ENCODE results near the gene HLA-C. TPM values are rescaled to one million over a fixed set of nuclear protein-coding genes. Genes with fewer than 3 reads are reported as not detected.

HLA-C gene
- total RNA-seq, 1 experiment from 2014 or later, result 333 TPM

GRCh38 chr6:31293343-31293742 is 21.5 kb upstream of the HLA-C start:
- Histone ChIP-seq H3K36me3 (ENCODE audit: control insufficient read depth in 1 of 2, insufficient read depth in 2 of 2, low read length in 2 of 2) (no peaks in the 10 kb centered on the region), H3K9ac (ENCODE audit: low read length) (no peak overlapping the region), H3K79me2 (ENCODE audit: insufficient read depth, low read length) (no peaks in the 10 kb centered on the region), H3K27ac (ENCODE audit: low read depth, low read length) (no peak overlapping the region), H3K4me1 (ENCODE audit: control insufficient read depth in 1 of 2, insufficient read depth in 2 of 2, low read length in 2 of 2) (no peaks in the 10 kb centered on the region), H3K4me2 (ENCODE audit: low read length) (no peak overlapping the region), H4K20me1 (ENCODE audit: insufficient read depth) (no peaks in the 10 kb centered on the region), H3K27me3 (ENCODE audit: insufficient read depth, low read length) (peaks cover 37% of the 10 kb centered on the region), H3K9me2 (ENCODE audit: insufficient read depth) (no peaks in the 10 kb centered on the region), H3K4me3 (replicated peaks in 1 of 2; ENCODE audit: low read depth in 1 of 2, low read length in 2 of 2) (no peak overlapping the region), H2AFZ (ENCODE audit: low read depth, low read length, poor library complexity, severe bottlenecking) (no peak overlapping the region), H3K9me3 (ENCODE audit: control insufficient read depth in 1 of 2, insufficient read depth in 1 of 2, low read depth in 1 of 2, low read length in 2 of 2) (no peaks in the 10 kb centered on the region)
- intact Hi-C loops (cut with micrococcal nuclease), result no loop called here
- DNase-seq (ENCODE audit: low read depth, low spot score), result no peak
- BruUV-seq (replicated peaks), result no TSS peak
- ChIA-PET RAD21 (ENCODE audit: low non-redundant PET in 1 of 2, low total read pairs in 2 of 2, uncharacterized antibody in 2 of 2, unreplicated experiment in 2 of 2) (no interaction called here), CTCF (no interaction called here), POLR2A (no interaction called here)
- ATAC-seq, result no peak
- TF ChIP-seq, protein P1, sequence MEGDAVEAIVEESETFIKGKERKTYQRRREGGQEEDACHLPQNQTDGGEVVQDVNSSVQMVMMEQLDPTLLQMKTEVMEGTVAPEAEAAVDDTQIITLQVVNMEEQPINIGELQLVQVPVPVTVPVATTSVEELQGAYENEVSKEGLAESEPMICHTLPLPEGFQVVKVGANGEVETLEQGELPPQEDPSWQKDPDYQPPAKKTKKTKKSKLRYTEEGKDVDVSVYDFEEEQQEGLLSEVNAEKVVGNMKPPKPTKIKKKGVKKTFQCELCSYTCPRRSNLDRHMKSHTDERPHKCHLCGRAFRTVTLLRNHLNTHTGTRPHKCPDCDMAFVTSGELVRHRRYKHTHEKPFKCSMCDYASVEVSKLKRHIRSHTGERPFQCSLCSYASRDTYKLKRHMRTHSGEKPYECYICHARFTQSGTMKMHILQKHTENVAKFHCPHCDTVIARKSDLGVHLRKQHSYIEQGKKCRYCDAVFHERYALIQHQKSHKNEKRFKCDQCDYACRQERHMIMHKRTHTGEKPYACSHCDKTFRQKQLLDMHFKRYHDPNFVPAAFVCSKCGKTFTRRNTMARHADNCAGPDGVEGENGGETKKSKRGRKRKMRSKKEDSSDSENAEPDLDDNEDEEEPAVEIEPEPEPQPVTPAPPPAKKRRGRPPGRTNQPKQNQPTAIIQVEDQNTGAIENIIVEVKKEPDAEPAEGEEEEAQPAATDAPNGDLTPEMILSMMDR (IDR thresholded peaks at IDR 0.05 in 2 of 3, conservative IDR thresholded peaks at IDR 0.05 in 1 of 3; ENCODE audit: borderline replicate concordance in 1 of 3, insufficient read depth in 1 of 3, low read depth in 2 of 3, low read length in 2 of 3), result no peak
- TF ChIP-seq CBX3 (IDR thresholded peaks at IDR 0.05; ENCODE audit: low read depth), result no peak
- no peak for TF ChIP-seq ZBTB33 (IDR thresholded peaks at IDR 0.05; ENCODE audit: extremely low read depth, insufficient replicate concordance, low read length)
- TF ChIP-seq REST (IDR thresholded peaks at IDR 0.05; ENCODE audit: low read depth), result peak; percentile 88
- no peak for TF ChIP-seq CEBPB (IDR thresholded peaks at IDR 0.05; ENCODE audit: low read depth)
- TF ChIP-seq RAD21 (IDR thresholded peaks at IDR 0.05; ENCODE audit: low read depth), result no peak
- no peak for TF ChIP-seq SRF (IDR thresholded peaks at IDR 0.05; ENCODE audit: low read depth)
